Mammary epithelial cell (primary cell): ENCODE measurements around the gene TSC22D2.

ENCODE experiments used
- CTCF ChIP-seq, 2 donors: IDR thresholded peaks in 1 of 2; conservative IDR thresholded peaks in 1 of 2; 2 replicates each; pipeline ENCODE4 v1.5.1; 2011 to 2012; ENCODE audit warnings: inconsistent platforms in 2 of 2, low read length in 2 of 2, mild to moderate bottlenecking in 2 of 2, control low read depth in 1 of 2, low read depth in 1 of 2; ENCODE audit not compliant: insufficient read depth in 1 of 2; ENCODE audit errors: extremely low read depth in 1 of 2
- EZH2 ChIP-seq: IDR thresholded peaks from 2 replicates; pipeline ENCODE4 v1.6.1; 2012; ENCODE audit warnings: low read length, inconsistent platforms, borderline replicate concordance

- no peak for TF ChIP-seq CTCF (conservative IDR thresholded peaks at IDR 0.05 in 1 of 2, IDR thresholded peaks at IDR 0.05 in 1 of 2; ENCODE audit: extremely low read depth in 1 of 2, insufficient read depth in 1 of 2, low read depth in 1 of 2, low read length in 2 of 2)
- no peak for TF ChIP-seq EZH2
Measured at GRCh38 chr3:150450916-150451315, 42.8 kb downstream of the TSC22D2 start.
